ENCODE results near the gene ARHGEF4. TPM values are rescaled to one million over a fixed set of nuclear protein-coding genes. Genes with fewer than 3 reads are reported as not detected.

The ARHGEF4 gene
- polyA plus RNA-seq, 1 donor (not counting 4 experiments of a cell fraction or from before 2014, with no cell fraction given) = 22.6 TPM

- dilution Hi-C loops (cut with MboI; ENCODE audit: extremely low pct_ligation_motif_present, low sequenced_read_pairs) = no loop called here
- DNase-seq (ENCODE audit: low read depth, low spot score) (no peak), FAIRE-seq (no peak)
- H3K9ac ChIP-seq (ENCODE audit: control insufficient read depth, extremely low read depth, insufficient read depth, low read length) = no peak overlapping the region
- TF ChIP-seq EZH2 (IDR thresholded peaks at IDR 0.05; ENCODE audit: low read length) = no peak
- TF ChIP-seq CTCF (optimal IDR thresholded peaks at IDR 0.05 in 1 of 3, IDR thresholded peaks at IDR 0.05 in 1 of 3, conservative IDR thresholded peaks at IDR 0.05 in 1 of 3; ENCODE audit: extremely low read depth in 1 of 3, insufficient read depth in 2 of 3, low read length in 3 of 3) = no peak
- no peak overlapping the region for H3K27ac ChIP-seq (ENCODE audit: control insufficient read depth, insufficient read depth, low read length)
- H3K27me3 ChIP-seq (ENCODE audit: control insufficient read depth, extremely low read depth, insufficient read depth, low read length) = no peaks in the 10 kb centered on the region
- no peaks in the 10 kb centered on the region for H3K4me1 ChIP-seq (ENCODE audit: control insufficient read depth, extremely low read depth, insufficient read depth, low read length)
- peaks cover 7 to 19% of the 10 kb centered on the region in 2 experiments for H3K36me3 ChIP-seq (ENCODE audit: control insufficient read depth in 2 of 2, extremely low read depth in 1 of 2, insufficient read depth in 2 of 2, low read length in 2 of 2)
- no peaks in the 10 kb centered on the region for H3K9me1 ChIP-seq (ENCODE audit: control insufficient read depth, extremely low read depth, insufficient read depth, low read length)
- no peaks in the 10 kb centered on the region for H3K9me3 ChIP-seq (ENCODE audit: control insufficient read depth, low read depth, low read length)
- H2AFZ ChIP-seq (ENCODE audit: control insufficient read depth, low read length) = no peak overlapping the region
- H4K20me1 ChIP-seq (ENCODE audit: control insufficient read depth, extremely low read depth, insufficient read depth, low read length) = no peaks in the 10 kb centered on the region
- peaks cover 7% of the 10 kb centered on the region for H3K79me2 ChIP-seq (ENCODE audit: control insufficient read depth, insufficient read depth, low read length)
- no peak overlapping the region for H3K4me3 ChIP-seq (ENCODE audit: control insufficient read depth in 2 of 3, extremely low read depth in 1 of 3, insufficient read depth in 2 of 3, low read depth in 1 of 3, low read length in 3 of 3)
- no peak overlapping the region for H3K4me2 ChIP-seq (ENCODE audit: control insufficient read depth, extremely low read depth, insufficient read depth, low read depth, low read length)
These were observed 94.3 kb downstream of the ARHGEF4 start for GRCh38 chr2:130930740-130931659.

GRCh38 chr2:130933501-130933900 is 96.8 kb downstream of the ARHGEF4 start:
- H3K27ac ChIP-seq (ENCODE audit: control insufficient read depth, insufficient read depth, low read length) = no peak overlapping the region
- H3K27me3 ChIP-seq (ENCODE audit: control insufficient read depth, extremely low read depth, insufficient read depth, low read length) = no peaks in the 10 kb centered on the region
- no peak overlapping the region for H3K4me2 ChIP-seq (ENCODE audit: control insufficient read depth, extremely low read depth, insufficient read depth, low read depth, low read length)
- no peak overlapping the region for H3K9ac ChIP-seq (ENCODE audit: control insufficient read depth, extremely low read depth, insufficient read depth, low read length)
- TF ChIP-seq CTCF (optimal IDR thresholded peaks at IDR 0.05 in 1 of 3, IDR thresholded peaks at IDR 0.05 in 1 of 3, conservative IDR thresholded peaks at IDR 0.05 in 1 of 3; ENCODE audit: extremely low read depth in 1 of 3, insufficient read depth in 2 of 3, low read length in 3 of 3) = no peak
- no peak for TF ChIP-seq EZH2 (IDR thresholded peaks at IDR 0.05; ENCODE audit: low read length)
- no peaks in the 10 kb centered on the region for H4K20me1 ChIP-seq (ENCODE audit: control insufficient read depth, extremely low read depth, insufficient read depth, low read length)
- dilution Hi-C loops (cut with MboI; ENCODE audit: extremely low pct_ligation_motif_present, low sequenced_read_pairs) = no loop called here
- H2AFZ ChIP-seq (ENCODE audit: control insufficient read depth, low read length) = no peak overlapping the region
- peaks cover 4% of the 10 kb centered on the region for H3K79me2 ChIP-seq (ENCODE audit: control insufficient read depth, insufficient read depth, low read length)
- no peak for FAIRE-seq
- H3K4me3 ChIP-seq (ENCODE audit: control insufficient read depth in 2 of 3, extremely low read depth in 1 of 3, insufficient read depth in 2 of 3, low read depth in 1 of 3, low read length in 3 of 3) = no peak overlapping the region
- no peak for DNase-seq (ENCODE audit: low read depth, low spot score)
- no peaks in the 10 kb centered on the region for H3K9me3 ChIP-seq (ENCODE audit: control insufficient read depth, low read depth, low read length)
- no peaks in the 10 kb centered on the region for H3K9me1 ChIP-seq (ENCODE audit: control insufficient read depth, extremely low read depth, insufficient read depth, low read length)
- H3K36me3 ChIP-seq (ENCODE audit: control insufficient read depth in 2 of 2, extremely low read depth in 1 of 2, insufficient read depth in 2 of 2, low read length in 2 of 2) = peaks cover 7 to 17% of the 10 kb centered on the region in 2 experiments
- H3K4me1 ChIP-seq (ENCODE audit: control insufficient read depth, extremely low read depth, insufficient read depth, low read length) = no peaks in the 10 kb centered on the region

Measured in keratinocyte (primary cell).